GM12878 (cell line): ENCODE results near the gene OR5AK2.

Source experiments
- CHD2 ChIP-seq: IDR thresholded peaks from 2 replicates; pipeline ENCODE4 v1.6.1; 2011; ENCODE audit warnings: low read depth, low read length, improper control_type of control experiment, borderline replicate concordance
- CTCF ChIP-seq, 3 experiments: IDR thresholded peaks in 2 of 3; conservative IDR thresholded peaks in 1 of 3; 2 replicates each; pipeline ENCODE4 v1.5.1; 2011; ENCODE audit warnings: low read depth in 3 of 3, low read length in 3 of 3, mild to moderate bottlenecking in 3 of 3, control low read depth in 2 of 3, moderate library complexity in 2 of 3, inconsistent platforms in 1 of 3, mixed read lengths in 1 of 3; ENCODE audit not compliant: control insufficient read depth in 2 of 3, insufficient read depth in 1 of 3; ENCODE audit errors: extremely low read depth in 1 of 3
- EZH2 ChIP-seq: IDR thresholded peaks from 2 replicates; pipeline ENCODE4 v1.6.1; 2012; ENCODE audit warnings: low read depth, mild to moderate bottlenecking, control low read depth, inconsistent platforms, low read length, borderline replicate concordance; ENCODE audit not compliant: control insufficient read depth
- FOXM1 ChIP-seq: IDR thresholded peaks from 2 replicates; pipeline ENCODE4 v1.6.1; 2012; ENCODE audit warnings: low read depth, mild to moderate bottlenecking, inconsistent platforms, low read length, moderate library complexity
- PBX3 ChIP-seq: IDR thresholded peaks from 2 replicates; pipeline ENCODE4 v1.6.1; 2011; ENCODE audit warnings: mild to moderate bottlenecking, low read depth, low read length, moderate library complexity; ENCODE audit not compliant: insufficient replicate concordance
- POLR2AphosphoS5 ChIP-seq: IDR thresholded peaks from 2 replicates; pipeline ENCODE4 v1.6.1; 2011; ENCODE audit warnings: mild to moderate bottlenecking, low read length, inconsistent platforms
- RAD21 ChIP-seq: IDR thresholded peaks from 2 replicates; pipeline ENCODE4 v1.6.1; 2011; ENCODE audit warnings: mild to moderate bottlenecking, low read depth, low read length, moderate library complexity; ENCODE audit not compliant: insufficient read depth
- SMAD5 ChIP-seq: IDR thresholded peaks from 2 replicates; pipeline ENCODE4 v1.6.1; 2016; ENCODE audit warnings: antibody characterized with exemption, low read depth
- SMC3 ChIP-seq: IDR thresholded peaks from 2 replicates; pipeline ENCODE4 v1.6.1; 2011; ENCODE audit warnings: low read length, improper control_type of control experiment, borderline replicate concordance
- USF2 ChIP-seq: IDR thresholded peaks from 2 replicates; pipeline ENCODE4 v1.6.1; 2011; ENCODE audit warnings: low read depth, low read length, improper control_type of control experiment, borderline replicate concordance
- YY1 ChIP-seq: IDR thresholded peaks from 2 replicates; pipeline ENCODE4 v1.6.1; 2011; ENCODE audit warnings: low read depth, mild to moderate bottlenecking, low read length
- ZNF24 ChIP-seq: fragments of 450-650 bp; IDR thresholded peaks from 2 replicates; pipeline ENCODE4 v1.6.1; 2017; ENCODE audit warnings: antibody characterized with exemption, mild to moderate bottlenecking

- TF ChIP-seq YY1 (no peak), CTCF (IDR thresholded peaks at IDR 0.05 in 2 of 3, conservative IDR thresholded peaks at IDR 0.05 in 1 of 3; ENCODE audit: control insufficient read depth in 2 of 3, extremely low read depth in 1 of 3, insufficient read depth in 1 of 3, low read depth in 3 of 3, low read length in 3 of 3) (no peak), SMAD5 (no peak), POLR2AphosphoS5 (no peak), EZH2 (no peak), USF2 (no peak), FOXM1 (no peak), RAD21 (no peak), ZNF24 (no peak), SMC3 (no peak), PBX3 (no peak), CHD2 (no peak)
These were observed 27.1 kb upstream of the OR5AK2 start for GRCh38 chr11:56961609-56962008.
